ENCODE data around the gene TTLL3.

The TTLL3 gene

DNA sequence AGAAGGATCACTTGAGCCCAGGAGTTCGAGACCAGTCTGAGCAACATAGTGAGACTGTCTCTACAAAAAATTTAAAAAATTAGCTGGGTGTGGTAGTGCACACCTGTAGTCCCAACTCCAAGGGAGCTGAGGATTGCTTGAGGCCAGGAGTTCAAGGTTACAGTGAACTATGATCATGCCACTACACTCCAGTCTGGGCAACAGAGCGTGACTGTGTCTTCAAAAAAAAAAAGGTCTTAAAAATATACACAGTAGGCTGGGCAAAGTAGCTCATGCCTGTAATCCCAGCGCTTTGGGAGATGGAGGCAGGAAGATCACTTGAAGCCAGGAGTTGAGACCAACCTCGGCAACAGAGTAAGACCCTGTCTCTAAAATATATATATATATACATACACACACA is 29.2 kb upstream of the TTLL3 start:
- DNase-seq (ENCODE audit: low spot score), result no peak

- no peak for DNase-seq (ENCODE audit: low spot score)
These were observed 28.5 kb upstream of the TTLL3 start for GRCh38 chr3:9781551-9781950.

DNA sequence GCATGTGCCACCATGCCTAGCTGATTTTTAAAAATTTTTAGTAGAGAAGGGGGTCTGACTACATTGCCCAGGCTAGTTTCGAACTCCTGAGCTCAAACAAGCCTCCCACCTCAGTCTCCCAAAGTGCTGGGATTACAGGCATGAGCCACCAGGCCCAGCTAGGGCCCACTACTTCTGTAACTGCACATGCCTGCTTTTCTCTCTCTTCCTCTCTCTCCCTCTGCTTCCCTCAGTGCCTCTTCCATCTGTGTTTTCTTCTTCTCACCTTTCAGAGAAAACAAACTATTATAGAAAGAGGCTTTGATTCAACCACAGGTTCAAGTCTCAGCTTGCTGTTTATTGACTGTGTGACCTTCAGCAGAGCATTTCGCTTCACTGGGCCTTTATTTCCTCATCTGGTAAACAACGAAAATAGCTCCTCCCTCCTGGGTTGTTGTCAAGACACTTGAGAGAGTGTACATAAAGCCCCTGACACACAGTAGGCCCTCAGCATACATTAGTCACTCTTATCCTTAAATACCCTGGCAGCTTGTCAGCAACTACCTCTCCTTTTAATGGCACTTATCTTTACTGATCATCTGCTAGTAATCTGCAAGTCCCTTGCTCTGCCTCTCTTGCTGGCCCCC is 28.0 kb upstream of the TTLL3 start:
- no peak for DNase-seq (ENCODE audit: low spot score)

GRCh38 chr3:9782770-9783169 is 27.3 kb upstream of the TTLL3 start:
- peak; percentile 26 for DNase-seq (ENCODE audit: low spot score)

GRCh38 chr3:9783954-9784353 is 26.1 kb upstream of the TTLL3 start:
- no peak for DNase-seq (ENCODE audit: low spot score)

- no peak for DNase-seq (ENCODE audit: low spot score)
These were observed 25.1 kb upstream of the TTLL3 start for GRCh38 chr3:9784965-9785364.

DNA sequence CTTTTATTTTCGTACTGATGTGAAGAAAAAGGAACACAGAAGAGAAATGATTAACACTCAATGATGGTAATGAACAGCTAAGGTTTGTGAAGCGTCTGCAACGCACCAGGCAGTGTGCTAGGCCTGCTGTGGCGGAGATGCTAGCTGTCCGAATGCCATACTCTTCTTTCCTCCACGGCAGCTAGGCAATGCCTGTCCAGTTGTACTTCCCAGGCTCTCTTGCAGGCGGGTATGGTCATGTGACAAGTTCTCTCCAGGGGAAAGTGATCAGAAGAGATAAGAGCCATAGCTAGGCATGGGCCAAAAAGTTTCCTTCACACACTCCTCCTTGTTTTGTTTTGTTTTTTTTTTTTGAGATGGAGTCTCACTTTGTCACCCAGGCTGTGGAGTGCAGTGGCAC is 24.5 kb upstream of the TTLL3 start:
- no peak for DNase-seq (ENCODE audit: low spot score)

DNA sequence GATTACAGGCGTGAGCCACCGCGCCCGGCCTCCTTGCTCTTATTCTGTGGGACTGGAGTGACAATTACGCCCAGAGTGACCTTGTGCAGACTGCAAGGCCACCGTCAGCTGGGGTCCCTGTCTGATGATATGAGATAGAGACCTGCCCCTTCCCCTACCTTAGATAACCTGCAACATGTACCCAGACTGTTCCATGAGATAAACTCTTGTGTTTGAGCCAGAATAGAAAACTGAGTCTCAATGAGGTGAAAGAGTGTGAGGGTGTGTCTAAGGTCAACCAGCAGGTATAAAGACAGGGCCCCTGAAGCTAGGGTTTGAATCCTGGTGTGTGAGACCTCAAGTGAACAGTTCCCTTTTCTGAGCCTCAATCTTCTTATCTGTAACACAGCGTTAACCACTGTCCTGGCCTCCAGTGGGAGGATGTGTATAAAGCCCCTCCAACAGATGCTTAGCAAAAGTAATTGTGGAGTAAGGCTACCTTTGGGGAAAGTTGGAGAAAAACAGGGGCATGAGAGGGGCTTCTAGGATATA is 23.8 kb upstream of the TTLL3 start:
- DNase-seq (ENCODE audit: low spot score), result no peak

DNA sequence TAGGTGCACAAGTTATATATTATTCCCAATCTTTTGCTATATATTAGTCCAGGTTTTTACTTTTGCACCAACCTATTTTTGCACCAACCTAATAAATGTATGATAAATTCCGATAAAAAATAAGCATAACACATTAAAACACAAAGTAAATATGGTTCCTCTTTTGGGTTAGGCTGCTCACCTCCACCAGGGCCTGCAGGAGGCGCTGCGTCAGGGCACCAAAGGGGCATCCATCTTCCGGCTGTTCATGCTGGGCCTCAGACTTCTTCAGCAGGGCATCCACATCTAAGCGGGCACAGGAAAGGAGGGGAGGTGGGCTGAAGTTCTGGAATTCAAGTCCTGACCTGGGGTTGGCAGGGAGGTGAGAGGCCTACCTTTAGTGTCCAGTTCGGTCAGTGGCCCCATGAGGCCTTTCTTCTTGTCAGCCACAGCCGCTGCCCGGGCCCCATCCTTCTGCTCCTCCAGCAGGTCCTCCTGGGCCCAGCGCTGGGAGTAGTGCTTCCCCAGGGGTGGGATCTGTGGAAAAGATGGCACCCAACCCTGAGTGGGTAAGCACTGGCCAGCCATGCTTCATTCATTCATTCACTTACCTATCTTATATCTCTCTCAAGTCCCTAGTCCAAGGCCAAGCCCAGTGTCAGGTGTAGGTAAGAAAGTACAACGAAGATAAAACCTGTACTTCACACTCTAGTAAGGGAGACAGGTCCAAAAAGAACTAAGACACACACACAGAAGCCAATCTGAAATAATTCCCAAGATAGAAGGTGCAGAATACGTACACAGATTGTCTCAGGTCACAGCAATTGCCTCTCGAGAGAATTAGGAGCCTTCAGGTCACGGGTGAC is 23.0 kb upstream of the TTLL3 start:
- DNase-seq (ENCODE audit: low spot score), result no peak

DNA sequence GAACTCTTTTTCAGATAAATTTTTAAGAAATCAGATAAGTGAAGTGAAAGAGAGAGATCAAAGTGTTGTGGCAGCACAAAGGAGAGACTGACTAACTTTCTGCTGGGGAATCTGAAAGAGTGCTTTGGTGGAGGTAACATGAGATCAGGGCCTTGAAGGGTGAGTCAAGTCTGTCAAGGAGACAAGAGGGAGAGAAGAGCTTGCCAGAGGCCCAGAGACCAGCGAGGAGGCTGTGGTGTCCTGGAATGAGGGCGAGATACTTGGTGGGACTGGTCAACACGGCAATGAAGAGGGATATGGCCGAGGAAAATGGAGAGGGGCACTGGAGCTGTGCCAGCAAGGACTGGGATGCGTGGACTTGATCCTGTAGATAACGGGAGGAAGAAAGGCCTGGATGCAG is 22.3 kb upstream of the TTLL3 start:
- peak; percentile 32 for DNase-seq (ENCODE audit: low spot score)

DNA sequence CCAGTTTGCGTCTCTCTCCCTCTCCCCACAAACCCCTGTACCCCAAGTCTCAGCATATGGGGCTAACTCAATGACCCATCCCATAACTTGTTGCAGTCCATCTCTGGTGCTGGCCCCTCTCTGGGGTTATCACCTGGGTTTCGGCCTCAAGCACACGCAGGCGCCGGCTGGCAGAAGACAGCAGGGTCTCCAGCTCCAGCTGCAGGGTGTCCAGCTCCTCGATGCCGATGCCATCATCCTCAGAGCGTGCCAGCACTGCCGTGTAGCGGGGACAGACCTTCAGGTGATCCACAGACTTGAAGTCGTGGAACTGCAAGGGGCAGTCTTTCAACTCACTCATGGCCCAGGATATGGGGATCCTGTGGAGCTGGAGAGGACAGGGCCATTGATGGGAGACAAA is 18.9 kb upstream of the TTLL3 start:
- DNase-seq (ENCODE audit: low spot score), result no peak

DNA sequence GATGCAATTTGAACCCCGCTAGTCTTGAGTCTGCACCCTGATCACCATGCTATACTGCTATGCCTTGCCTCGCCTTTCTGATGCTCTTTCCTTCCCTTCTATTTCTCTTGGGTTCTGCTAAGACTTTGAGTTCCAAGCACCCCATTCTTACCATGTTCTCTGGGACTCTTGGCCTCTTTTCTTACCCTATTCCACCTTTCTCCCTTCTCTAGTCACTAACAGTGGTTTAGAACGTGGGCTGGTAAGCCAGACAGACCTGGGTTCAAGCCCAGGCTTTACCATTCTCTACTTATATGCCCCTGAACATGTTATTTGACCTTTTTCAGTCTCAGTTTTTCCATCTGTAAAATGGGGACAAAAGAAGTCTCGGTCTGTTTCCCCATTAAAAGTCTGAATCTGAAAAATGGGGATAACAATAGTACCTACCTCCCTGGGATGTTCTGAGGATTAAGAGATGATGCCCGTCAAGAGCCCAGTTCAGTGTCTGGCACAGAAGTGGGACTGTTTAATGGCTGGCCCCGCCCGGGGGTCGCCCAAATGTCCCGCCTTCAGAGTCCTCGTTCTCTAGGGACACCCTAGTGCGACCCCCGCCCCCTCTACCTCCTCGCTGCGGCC is 18.2 kb upstream of the TTLL3 start:
- DNase-seq (ENCODE audit: low spot score), result no peak

GRCh38 chr3:9792405-9793160 is 17.5 kb upstream of the TTLL3 start, which contains the start of the genes ARPC4 and TADA3:
Gene ARPC4, plus strand, starts transcription at chr3:9793082. Its CDS starts 40 bp downstream, at chr3:9793122.
Gene TADA3, minus strand, starts transcription at chr3:9792473. Its CDS starts 1,007 bp downstream, at chr3:9791466.
- DNase-seq (ENCODE audit: low spot score), result peak; percentile 92

DNA sequence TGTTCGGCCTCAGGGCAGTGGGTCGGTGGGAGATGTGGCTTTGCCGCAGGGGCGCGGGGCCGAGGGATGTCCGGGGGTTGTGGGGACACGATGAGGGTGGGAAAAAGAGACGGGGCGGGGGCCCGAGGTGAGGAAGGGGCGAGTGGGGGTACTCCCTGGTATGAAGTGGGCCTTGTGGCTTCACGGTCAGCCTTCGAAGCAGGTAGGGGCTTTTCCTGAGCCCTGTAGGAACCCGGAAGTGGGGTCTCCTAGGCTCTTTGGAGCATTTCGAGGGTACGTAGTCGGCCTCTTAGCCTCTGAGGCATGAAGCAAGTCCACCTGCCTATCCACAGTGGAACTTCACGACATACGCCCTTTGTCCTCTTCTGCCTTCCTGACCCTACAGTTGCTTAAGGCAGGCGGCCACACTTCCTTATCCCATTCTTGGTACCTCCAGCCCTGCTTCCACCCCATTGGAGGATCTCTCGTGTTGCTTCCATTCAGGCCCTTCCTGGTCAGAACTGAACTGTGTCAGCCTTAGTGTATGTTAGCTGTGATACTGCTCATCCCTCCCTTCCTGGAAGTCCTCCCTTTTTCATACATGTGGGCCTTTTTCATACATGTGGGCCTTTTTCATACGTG is 16.8 kb upstream of the TTLL3 start:
- DNase-seq (ENCODE audit: low spot score), result peak; percentile 20

DNA sequence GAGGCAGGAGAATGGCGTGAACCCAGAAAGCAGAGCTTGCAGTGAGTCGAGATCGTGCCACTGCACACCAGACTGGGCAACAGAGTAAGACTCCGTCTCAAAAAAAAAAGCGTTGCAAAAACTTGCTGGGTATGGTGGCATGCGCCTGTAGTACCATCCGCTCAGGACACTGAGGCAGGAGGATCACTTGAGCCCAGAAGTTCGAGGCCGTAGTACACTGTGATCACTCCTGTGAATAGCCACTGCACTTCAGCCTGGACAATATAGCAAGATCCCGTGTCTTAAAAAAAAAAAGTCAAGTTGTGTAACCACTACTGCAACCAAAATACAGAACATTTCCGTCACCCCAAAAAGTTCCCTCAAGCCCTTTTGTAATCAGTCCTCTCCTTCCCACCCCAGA is 15.7 kb upstream of the TTLL3 start:
- no peak for DNase-seq (ENCODE audit: low spot score)

- no peak for DNase-seq (ENCODE audit: low spot score)
These were observed 14.9 kb upstream of the TTLL3 start for GRCh38 chr3:9795207-9795606.

GRCh38 chr3:9797196-9797945 is 12.7 kb upstream of the TTLL3 start:
- no peak for DNase-seq (ENCODE audit: low spot score)

DNA sequence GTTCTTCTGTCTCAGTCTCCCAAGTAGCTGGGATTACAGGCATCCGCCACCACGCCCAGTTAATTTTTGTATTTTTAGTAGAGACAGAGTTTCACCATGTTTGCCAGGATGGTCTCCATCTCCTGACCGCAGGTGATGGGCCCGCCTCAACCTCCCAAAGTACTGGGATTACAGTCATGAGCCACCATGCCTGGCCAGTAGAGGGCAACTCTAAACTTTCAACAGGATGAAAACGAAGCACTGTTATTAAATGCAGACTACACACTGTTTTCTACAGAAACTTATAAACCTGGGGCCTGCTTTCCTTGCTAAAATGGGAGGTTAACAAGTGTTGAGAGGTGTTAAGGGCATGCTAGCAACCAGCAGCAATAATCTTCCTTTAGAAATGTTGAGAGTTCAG is 9.5 kb upstream of the TTLL3 start:
- DNase-seq (ENCODE audit: low spot score), result no peak

DNA sequence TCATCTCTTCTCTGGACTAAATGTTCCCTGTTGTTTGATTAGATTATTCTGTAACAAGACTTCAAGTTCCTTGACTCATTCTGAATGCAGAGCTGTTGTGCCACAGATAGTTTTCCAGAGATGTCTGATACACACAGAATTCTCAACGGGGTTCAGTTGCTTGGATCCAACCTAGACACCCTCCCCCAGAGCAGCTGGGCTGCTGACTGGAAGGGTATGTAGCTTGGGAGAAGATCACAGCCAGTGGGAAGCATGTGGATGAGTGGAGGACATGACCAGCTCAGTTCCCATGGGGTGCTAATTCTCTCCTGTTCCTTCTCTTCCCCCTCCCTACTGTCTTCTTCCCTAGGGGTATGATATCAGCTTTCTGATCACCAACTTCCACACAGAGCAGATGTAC is 6.6 kb upstream of the TTLL3 start:
- DNase-seq (ENCODE audit: low spot score), result no peak

- no peak for DNase-seq (ENCODE audit: low spot score)
These were observed 5.1 kb upstream of the TTLL3 start for GRCh38 chr3:9804996-9805395.

DNA sequence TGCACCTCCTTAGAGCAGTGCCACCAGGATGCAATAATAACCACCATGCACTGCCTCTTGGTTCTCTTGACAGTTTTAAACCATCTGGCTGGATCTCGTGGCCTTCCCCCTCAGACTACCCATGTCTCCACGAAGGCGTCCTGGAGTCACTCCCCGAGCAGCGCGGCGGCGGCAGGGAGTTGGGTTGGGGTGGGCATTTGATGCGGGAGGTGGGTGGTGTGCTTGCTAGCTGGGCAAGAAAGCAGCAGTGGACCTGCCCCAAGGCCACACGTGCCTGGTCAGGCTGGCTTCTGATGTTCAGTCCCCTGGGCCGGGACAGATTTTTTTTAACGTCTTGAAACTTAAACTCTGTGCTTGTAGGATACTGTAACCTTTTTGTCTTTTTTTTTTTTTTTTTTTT is 3.9 kb upstream of the TTLL3 start:
- no peak for DNase-seq (ENCODE audit: low spot score)

All from CD4-positive, alpha-beta T cell treated with Interleukin-2 at 100 ng/mL for 4 hours (primary cell).